Measurements from ENCODE around the gene QRSL1.

DNA sequence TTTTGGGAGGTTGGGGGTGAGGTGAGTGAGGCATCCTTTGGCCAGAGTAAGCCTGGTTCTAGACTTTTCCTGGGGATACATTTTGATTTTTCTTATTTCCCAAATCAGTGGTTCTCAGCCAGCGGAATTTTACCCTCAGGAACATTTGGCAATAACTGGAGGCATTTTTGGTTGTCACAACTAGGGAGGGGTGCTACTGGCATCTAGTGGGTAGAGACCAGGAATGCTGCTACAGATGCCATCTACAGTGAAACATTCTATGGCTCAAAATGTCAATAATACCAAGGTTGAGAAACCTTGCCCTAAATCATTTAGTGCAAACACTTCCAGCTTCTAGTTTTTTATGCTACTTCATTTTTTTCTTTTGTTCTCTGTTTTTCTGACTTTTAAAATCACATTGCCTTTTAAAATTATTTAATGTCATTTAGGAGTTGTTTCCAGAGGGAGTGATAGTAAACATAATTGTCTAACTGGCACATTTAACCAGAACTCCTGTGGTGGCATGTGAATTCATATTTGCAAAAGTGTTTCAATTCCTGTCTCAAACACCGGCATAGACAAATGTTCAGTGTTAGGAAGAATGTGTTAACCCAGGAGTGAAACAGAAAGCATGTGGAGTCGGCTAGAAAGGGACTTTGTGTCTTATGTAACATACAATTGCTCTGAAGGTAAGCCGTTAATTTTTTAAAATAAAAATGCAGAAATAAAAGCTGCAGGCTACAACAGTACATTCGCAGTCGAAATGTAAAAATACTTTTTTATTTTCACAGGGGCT is 59.0 kb downstream of the QRSL1 start:
- TF ChIP-seq CHD2 (IDR thresholded peaks at IDR 0.05; ENCODE audit: low read length, partially characterized antibody) (no peak), FOXM1 (IDR thresholded peaks at IDR 0.05; ENCODE audit: low read depth) (no peak)
- TF ChIP-seq, protein P1, sequence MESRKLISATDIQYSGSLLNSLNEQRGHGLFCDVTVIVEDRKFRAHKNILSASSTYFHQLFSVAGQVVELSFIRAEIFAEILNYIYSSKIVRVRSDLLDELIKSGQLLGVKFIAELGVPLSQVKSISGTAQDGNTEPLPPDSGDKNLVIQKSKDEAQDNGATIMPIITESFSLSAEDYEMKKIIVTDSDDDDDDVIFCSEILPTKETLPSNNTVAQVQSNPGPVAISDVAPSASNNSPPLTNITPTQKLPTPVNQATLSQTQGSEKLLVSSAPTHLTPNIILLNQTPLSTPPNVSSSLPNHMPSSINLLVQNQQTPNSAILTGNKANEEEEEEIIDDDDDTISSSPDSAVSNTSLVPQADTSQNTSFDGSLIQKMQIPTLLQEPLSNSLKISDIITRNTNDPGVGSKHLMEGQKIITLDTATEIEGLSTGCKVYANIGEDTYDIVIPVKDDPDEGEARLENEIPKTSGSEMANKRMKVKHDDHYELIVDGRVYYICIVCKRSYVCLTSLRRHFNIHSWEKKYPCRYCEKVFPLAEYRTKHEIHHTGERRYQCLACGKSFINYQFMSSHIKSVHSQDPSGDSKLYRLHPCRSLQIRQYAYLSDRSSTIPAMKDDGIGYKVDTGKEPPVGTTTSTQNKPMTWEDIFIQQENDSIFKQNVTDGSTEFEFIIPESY (IDR thresholded peaks at IDR 0.05; ENCODE audit: borderline replicate concordance, low read depth) = no peak
- TF ChIP-seq, protein P2, sequence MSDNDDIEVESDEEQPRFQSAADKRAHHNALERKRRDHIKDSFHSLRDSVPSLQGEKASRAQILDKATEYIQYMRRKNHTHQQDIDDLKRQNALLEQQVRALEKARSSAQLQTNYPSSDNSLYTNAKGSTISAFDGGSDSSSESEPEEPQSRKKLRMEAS (IDR thresholded peaks at IDR 0.05; ENCODE audit: low read depth) = no peak
- TF ChIP-seq, protein P3, sequence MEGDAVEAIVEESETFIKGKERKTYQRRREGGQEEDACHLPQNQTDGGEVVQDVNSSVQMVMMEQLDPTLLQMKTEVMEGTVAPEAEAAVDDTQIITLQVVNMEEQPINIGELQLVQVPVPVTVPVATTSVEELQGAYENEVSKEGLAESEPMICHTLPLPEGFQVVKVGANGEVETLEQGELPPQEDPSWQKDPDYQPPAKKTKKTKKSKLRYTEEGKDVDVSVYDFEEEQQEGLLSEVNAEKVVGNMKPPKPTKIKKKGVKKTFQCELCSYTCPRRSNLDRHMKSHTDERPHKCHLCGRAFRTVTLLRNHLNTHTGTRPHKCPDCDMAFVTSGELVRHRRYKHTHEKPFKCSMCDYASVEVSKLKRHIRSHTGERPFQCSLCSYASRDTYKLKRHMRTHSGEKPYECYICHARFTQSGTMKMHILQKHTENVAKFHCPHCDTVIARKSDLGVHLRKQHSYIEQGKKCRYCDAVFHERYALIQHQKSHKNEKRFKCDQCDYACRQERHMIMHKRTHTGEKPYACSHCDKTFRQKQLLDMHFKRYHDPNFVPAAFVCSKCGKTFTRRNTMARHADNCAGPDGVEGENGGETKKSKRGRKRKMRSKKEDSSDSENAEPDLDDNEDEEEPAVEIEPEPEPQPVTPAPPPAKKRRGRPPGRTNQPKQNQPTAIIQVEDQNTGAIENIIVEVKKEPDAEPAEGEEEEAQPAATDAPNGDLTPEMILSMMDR (IDR thresholded peaks at IDR 0.05) = peak; percentile 24; the same call in 1 of the 2 replicates
- TF ChIP-seq, protein P4, sequence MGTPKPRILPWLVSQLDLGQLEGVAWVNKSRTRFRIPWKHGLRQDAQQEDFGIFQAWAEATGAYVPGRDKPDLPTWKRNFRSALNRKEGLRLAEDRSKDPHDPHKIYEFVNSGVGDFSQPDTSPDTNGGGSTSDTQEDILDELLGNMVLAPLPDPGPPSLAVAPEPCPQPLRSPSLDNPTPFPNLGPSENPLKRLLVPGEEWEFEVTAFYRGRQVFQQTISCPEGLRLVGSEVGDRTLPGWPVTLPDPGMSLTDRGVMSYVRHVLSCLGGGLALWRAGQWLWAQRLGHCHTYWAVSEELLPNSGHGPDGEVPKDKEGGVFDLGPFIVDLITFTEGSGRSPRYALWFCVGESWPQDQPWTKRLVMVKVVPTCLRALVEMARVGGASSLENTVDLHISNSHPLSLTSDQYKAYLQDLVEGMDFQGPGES (IDR thresholded peaks at IDR 0.05; ENCODE audit: low read depth, low read length) = no peak

Measured in SK-N-SH (cell line).